ENCODE measurements around the gene IFT74. TPM values are rescaled to one million over a fixed set of nuclear protein-coding genes. Genes with fewer than 3 reads are reported as not detected.

Gene IFT74
- total RNA-seq, 1 experiment from 2014 or later, result 6.2 TPM

DNA sequence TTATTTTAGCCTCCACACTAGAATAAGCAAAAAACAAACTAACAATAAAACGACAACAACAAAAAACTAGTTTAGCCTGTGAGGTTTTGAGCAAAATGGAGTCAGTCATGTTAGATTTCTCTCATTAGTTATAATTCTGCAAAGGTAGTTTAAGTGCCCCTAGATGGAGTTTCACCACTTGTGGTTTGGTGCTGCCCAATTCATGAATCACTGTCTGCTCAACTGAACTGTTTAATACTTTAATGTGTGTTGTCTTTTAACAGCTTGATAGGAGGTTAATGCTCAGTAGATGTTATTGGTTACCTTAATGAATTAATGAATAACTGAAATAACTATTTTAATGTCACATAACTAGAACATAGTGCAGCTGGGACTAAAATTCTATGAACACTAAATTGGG lies 5.7 kb upstream of the IFT74 start:
- no peak overlapping the region for H3K4me3 ChIP-seq (ENCODE audit: insufficient read depth, low read depth, low read length)
- DNase-seq, result no peak
- no peaks in the 10 kb centered on the region for H3K27me3 ChIP-seq (ENCODE audit: control insufficient read depth, insufficient read depth, low read length)
- no peaks in the 10 kb centered on the region for H3K36me3 ChIP-seq (replicated peaks; ENCODE audit: control insufficient read depth, insufficient read depth, low read length)

GRCh38 chr9:26951794-26952193 lies 4.4 kb upstream of the IFT74 start:
- no peak overlapping the region for H3K4me3 ChIP-seq (ENCODE audit: insufficient read depth, low read depth, low read length)
- H3K36me3 ChIP-seq (replicated peaks; ENCODE audit: control insufficient read depth, insufficient read depth, low read length), result no peaks in the 10 kb centered on the region
- DNase-seq, result no peak
- no peaks in the 10 kb centered on the region for H3K27me3 ChIP-seq (ENCODE audit: control insufficient read depth, insufficient read depth, low read length)

DNA sequence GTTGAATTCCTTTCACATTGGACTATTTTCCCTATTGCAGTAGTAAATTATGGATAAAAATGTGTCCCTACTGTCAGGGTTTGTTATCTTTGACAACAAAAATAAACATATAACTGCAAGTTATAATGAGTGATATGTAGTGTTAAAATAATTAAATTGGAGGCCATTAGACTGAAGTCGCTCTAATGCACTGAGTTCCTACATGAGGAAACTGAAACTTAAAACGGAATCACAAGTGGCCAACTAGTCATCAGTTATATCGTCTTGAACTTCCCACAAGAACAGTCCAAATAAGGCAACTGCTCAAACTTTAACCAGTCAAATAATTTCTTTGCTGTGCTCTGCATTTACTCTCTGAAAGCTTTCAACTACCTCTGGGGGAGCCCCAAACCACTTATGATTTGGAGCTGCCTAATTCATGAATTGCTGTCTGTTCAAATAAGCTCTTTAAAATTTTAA lies 2.1 kb upstream of the IFT74 start:
- DNase-seq, result no peak
- H3K4me3 ChIP-seq (ENCODE audit: insufficient read depth, low read depth, low read length), result no peak overlapping the region
- no peaks in the 10 kb centered on the region for H3K36me3 ChIP-seq (replicated peaks; ENCODE audit: control insufficient read depth, insufficient read depth, low read length)
- H3K27me3 ChIP-seq (ENCODE audit: control insufficient read depth, insufficient read depth, low read length), result no peaks in the 10 kb centered on the region

DNA sequence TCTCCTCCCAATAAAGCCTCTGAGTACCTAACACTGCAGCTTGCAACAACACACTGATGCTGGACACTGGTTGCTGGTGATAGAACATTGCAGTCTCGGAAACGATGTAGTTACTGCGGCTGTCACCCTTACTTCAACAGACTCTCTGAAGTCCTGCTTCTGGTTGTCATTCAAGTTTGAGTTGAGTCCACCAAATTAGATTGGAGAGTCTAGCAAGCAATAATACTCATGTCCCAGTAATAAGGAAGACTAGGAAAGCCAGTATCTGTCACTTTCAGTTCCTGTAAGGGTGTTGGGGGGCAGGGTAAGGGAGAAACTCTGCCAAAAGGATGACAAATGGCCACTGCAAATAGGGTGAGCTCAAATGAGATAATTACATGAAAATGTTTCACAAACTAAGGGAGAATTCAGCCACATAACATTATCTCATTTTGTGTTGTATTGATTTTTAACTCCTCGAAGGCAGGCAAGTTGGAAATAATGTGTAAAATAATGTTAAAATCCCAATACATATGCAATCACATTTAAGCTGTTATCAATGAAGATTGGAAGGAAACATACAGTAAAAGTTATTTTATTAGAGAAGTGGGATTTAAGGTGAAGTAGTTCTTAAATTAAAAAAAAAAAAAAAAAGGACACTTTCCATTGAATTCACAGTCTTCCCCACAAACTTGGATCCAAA lies 849 bp upstream of the IFT74 start:
- Histone ChIP-seq H3K4me3 (ENCODE audit: insufficient read depth, low read depth, low read length) (peak overlapping the region; percentile 75), H3K36me3 (replicated peaks; ENCODE audit: control insufficient read depth, insufficient read depth, low read length) (no peaks in the 10 kb centered on the region)
- no peak for DNase-seq

DNA sequence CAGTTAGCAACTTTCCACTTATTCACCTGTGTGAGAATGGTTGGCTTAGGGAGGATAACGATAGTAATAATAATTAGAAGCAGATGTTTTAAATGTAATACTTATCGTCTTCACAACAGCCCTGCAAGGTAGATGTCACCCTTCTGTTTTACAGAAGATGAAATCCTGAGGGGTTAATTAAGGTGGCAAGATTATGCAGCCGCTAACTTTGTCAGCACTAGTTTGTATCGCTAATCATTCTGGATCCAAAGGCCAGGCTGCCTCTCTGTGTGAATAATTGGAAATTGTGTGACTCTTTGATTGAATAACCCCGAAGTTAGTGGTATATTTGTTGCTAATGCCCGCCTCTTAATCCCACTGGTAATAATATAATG lies 635 bp downstream of the IFT74 start:
- Histone ChIP-seq H3K4me3 (ENCODE audit: insufficient read depth, low read depth, low read length) (peak overlapping the region; percentile 75), H3K36me3 (replicated peaks; ENCODE audit: control insufficient read depth, insufficient read depth, low read length) (no peaks in the 10 kb centered on the region), H3K27me3 (ENCODE audit: control insufficient read depth, insufficient read depth, low read length) (no peaks in the 10 kb centered on the region)
- no peak for DNase-seq

More for the DNA sequence above, 849 bp upstream of the IFT74 start:
- no peaks in the 10 kb centered on the region for H3K27me3 ChIP-seq (ENCODE audit: control insufficient read depth, insufficient read depth, low read length)

GRCh38 chr9:26971721-26972120 lies 15.5 kb downstream of the IFT74 start:
- no peaks in the 10 kb centered on the region; the same call in 1 of the 2 replicates for H3K36me3 ChIP-seq (replicated peaks; ENCODE audit: control insufficient read depth, insufficient read depth, low read length)
- H3K4me3 ChIP-seq (ENCODE audit: insufficient read depth, low read depth, low read length), result no peak overlapping the region
- no peaks in the 10 kb centered on the region for H3K27me3 ChIP-seq (ENCODE audit: control insufficient read depth, insufficient read depth, low read length)
- DNase-seq, result no peak

DNA sequence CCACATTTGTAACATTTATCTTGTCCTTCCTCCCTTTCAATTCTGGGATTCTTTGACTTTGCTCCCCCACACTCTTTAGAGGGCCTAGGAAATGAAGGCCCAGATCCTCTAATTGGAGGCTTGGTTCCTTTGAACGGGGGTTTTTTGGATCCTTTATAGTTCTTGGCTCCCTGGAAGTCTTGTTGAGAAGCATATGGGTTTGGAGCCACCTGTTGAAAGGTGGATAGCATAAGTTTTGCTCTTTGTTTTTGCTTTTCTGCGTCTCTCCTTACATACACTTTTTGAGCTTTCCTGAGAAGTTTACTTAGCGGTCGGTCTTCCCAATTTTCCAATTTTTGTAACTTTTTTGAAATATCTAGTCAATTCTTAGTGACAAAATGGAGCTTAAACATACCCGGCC lies 17.8 kb downstream of the IFT74 start:
- no peaks in the 10 kb centered on the region for H3K27me3 ChIP-seq (ENCODE audit: control insufficient read depth, insufficient read depth, low read length)
- H3K36me3 ChIP-seq (replicated peaks; ENCODE audit: control insufficient read depth, insufficient read depth, low read length), result no peaks in the 10 kb centered on the region; the same call in 1 of the 2 replicates
- DNase-seq, result no peak
- no peak overlapping the region for H3K4me3 ChIP-seq (ENCODE audit: insufficient read depth, low read depth, low read length)

- H3K27me3 ChIP-seq (ENCODE audit: control insufficient read depth, insufficient read depth, low read length), result no peaks in the 10 kb centered on the region
- no peak overlapping the region for H3K4me3 ChIP-seq (ENCODE audit: insufficient read depth, low read depth, low read length)
- DNase-seq, result no peak
- no peaks in the 10 kb centered on the region; the same call in 1 of the 2 replicates for H3K36me3 ChIP-seq (replicated peaks; ENCODE audit: control insufficient read depth, insufficient read depth, low read length)
Measured at GRCh38 chr9:26974927-26975326, 18.7 kb downstream of the IFT74 start.

DNA sequence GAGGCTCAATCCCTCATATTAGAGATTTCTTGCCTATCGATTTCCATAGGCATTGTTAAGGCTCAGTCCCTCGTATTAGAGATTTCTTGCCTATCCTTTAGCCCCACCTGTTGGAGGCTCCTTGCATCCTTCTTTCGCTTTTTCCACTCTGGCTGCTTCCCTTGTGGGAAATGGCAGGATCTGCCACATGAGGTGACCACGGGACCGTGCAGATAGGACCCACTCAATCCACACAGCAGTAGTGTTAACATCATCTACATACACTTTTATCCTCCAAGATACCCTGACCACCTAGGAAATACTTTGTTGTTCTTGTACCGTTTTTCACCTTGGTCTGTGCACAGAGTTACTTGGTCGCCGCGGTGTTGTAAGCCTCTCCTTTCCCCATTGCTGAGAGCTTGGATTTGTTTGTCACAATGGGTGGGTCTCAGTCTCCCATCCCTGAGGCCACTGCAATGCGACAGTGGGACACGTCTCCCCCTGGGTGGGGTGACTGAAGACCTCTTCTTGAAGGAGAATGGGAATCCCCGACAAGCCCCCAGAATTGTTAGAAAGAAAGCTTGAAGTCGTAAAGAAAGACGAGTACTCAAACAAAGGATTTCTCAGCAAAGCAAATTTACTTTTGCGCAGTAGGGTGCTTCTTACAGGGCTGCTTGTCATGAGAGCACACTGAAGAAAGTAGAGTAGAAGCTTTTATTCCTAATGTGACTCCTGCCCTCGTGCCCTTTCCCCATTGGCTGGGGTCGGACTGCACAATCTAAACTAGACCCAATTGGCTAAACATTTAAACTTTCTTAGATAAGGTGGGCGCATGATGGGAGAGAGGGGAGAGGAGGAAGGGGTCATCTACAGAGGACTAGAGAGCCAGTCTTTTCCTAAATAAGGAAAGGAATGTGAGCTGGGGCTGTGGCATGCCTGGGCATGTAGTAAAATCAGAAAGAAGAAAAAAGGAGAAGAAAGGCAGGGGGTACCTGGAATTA lies 19.8 kb downstream of the IFT74 start:
- no peaks in the 10 kb centered on the region; the same call in 1 of the 2 replicates for H3K36me3 ChIP-seq (replicated peaks; ENCODE audit: control insufficient read depth, insufficient read depth, low read length)
- peak overlapping the region; percentile 32 for H3K4me3 ChIP-seq (ENCODE audit: insufficient read depth, low read depth, low read length)
- no peaks in the 10 kb centered on the region for H3K27me3 ChIP-seq (ENCODE audit: control insufficient read depth, insufficient read depth, low read length)
- peak; percentile 23 for DNase-seq

DNA sequence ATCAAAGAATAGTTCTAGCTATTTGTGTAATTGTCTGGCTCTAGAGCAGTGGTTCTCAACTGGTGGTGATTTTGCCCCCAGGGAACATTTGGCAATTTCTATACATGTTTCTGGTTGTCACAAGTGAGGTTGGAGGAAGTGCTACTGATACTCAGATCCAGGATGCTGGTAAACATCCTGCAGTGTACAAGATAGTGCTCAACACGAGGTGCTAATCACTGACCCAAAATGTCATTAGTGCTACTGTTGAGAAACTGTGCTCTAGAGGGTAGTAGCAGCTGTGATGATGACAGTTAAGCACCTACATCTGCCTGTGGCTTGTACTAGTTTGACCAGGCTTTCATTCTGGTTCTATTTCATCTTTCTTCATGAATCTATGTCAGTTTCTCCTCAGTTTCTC lies 27.1 kb downstream of the IFT74 start:
- H3K27me3 ChIP-seq (ENCODE audit: control insufficient read depth, insufficient read depth, low read length), result no peaks in the 10 kb centered on the region
- no peak for DNase-seq
- H3K36me3 ChIP-seq (replicated peaks; ENCODE audit: control insufficient read depth, insufficient read depth, low read length), result no peaks in the 10 kb centered on the region; the same call in none of the 2 replicates
- H3K4me3 ChIP-seq (ENCODE audit: insufficient read depth, low read depth, low read length), result no peak overlapping the region

- Histone ChIP-seq H3K27me3 (ENCODE audit: control insufficient read depth, insufficient read depth, low read length) (no peaks in the 10 kb centered on the region), H3K36me3 (replicated peaks; ENCODE audit: control insufficient read depth, insufficient read depth, low read length) (no peaks in the 10 kb centered on the region; the same call in 1 of the 2 replicates)
- no peak for DNase-seq
Measured at GRCh38 chr9:26995810-26996209, 39.6 kb downstream of the IFT74 start.

DNA sequence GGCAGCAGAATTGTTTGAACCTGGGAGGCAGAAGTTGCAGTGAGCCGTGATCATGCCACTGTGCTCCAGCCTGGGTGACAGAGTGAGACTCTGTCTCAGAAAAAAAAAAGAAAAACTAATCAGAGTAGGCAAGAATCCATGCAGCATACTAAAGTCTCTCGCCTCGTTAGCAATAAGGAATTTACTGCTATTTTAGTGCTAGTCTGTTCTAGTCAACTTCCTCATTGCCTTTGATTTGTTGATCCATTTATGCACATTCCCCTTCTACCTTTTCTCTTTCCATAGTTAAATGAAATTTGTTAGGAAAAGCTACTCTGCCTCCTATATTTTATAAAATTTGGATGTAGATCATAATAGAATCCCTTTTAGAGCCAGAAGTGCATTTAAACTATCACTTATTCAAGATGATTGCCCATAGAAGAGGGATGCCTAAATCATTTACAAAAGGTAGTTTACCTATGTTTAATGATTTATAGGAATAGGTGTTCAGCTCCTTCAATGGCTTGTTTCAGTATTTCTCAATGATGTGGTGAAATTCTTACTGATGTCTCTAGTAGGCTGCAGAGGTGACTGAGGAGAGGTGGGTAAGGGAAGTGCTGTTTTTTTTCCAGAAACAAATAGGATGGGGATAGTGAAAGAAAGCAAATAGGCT lies 47.3 kb downstream of the IFT74 start:
- Histone ChIP-seq H3K27me3 (ENCODE audit: control insufficient read depth, insufficient read depth, low read length) (no peaks in the 10 kb centered on the region), H3K4me3 (ENCODE audit: insufficient read depth, low read depth, low read length) (no peak overlapping the region), H3K36me3 (replicated peaks; ENCODE audit: control insufficient read depth, insufficient read depth, low read length) (no peaks in the 10 kb centered on the region)
- no peak for DNase-seq

More at GRCh38 chr9:26995810-26996209, 39.6 kb downstream of the IFT74 start:
- H3K4me3 ChIP-seq (ENCODE audit: insufficient read depth, low read depth, low read length), result no peak overlapping the region

DNA sequence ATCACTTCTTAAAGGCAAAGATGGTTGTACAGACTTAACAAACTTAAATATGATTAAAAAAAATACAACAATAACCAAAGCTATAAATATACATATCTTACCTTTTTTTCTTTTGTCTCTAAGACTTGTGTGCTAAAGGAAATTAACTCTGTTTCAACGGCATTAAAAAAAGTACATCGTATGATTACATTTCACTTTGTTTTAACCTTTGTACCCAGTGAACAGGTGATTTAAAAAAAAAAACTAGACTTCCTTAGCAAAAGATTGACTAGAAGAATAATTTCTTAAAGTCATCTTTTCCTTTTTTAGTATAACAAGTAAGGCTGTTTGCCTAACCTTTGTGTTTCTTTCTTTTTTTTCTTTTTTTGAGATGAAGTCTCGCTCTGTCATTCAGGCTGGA lies 49.3 kb downstream of the IFT74 start, which contains the start of gene LRRC19:
Gene LRRC19, minus strand, starts transcription at position 182 of the 400 bp plus-strand sequence. CDS start 5,978 bp downstream, outside the sequence.
- no peak within 1 kb of the TSS for H3K4me3 ChIP-seq (ENCODE audit: insufficient read depth, low read depth, low read length)
- H3K27me3 ChIP-seq (ENCODE audit: control insufficient read depth, insufficient read depth, low read length), result no peaks in the 10 kb centered on the region
- no peak for DNase-seq
- H3K36me3 ChIP-seq (replicated peaks; ENCODE audit: control insufficient read depth, insufficient read depth, low read length), result no peaks in the 10 kb centered on the region

GRCh38 chr9:27019589-27019988 lies 63.4 kb downstream of the IFT74 start:
- H3K27me3 ChIP-seq (ENCODE audit: control insufficient read depth, insufficient read depth, low read length), result no peaks in the 10 kb centered on the region
- H3K4me3 ChIP-seq (ENCODE audit: insufficient read depth, low read depth, low read length), result no peak overlapping the region
- no peak for DNase-seq
- H3K36me3 ChIP-seq (replicated peaks; ENCODE audit: control insufficient read depth, insufficient read depth, low read length), result peaks cover 1% of the 10 kb centered on the region

Data from H7 (cell line).